ENCODE measurements around the gene AMOTL2.

Gene AMOTL2

GRCh38 chr3:134373271-134374104 is 759 bp downstream of the AMOTL2 start:
- H3K4me3 Mint-ChIP-seq: no peak overlapping the region
- H3K9me3 Mint-ChIP-seq: no peaks in the 10 kb centered on the region
- peaks cover 3% of the 10 kb centered on the region for H3K4me1 Mint-ChIP-seq (ENCODE audit: low read depth)
- no peaks in the 10 kb centered on the region for H3K36me3 Mint-ChIP-seq (ENCODE audit: low read depth)
- peaks cover 57% of the 10 kb centered on the region for H3K27me3 Mint-ChIP-seq (ENCODE audit: low read depth)
- H3K27ac Mint-ChIP-seq: no peak overlapping the region

- peaks cover 3% of the 10 kb centered on the region for H3K4me1 Mint-ChIP-seq (ENCODE audit: low read depth)
- no peaks in the 10 kb centered on the region for H3K36me3 Mint-ChIP-seq (ENCODE audit: low read depth)
- no peak overlapping the region for H3K4me3 Mint-ChIP-seq
- no peak overlapping the region for H3K27ac Mint-ChIP-seq
- H3K27me3 Mint-ChIP-seq (ENCODE audit: low read depth): peaks cover 57% of the 10 kb centered on the region
- no peaks in the 10 kb centered on the region for H3K9me3 Mint-ChIP-seq
These were observed 1.6 kb downstream of the AMOTL2 start for GRCh38 chr3:134372396-134373270.

- no peak overlapping the region for H3K4me3 Mint-ChIP-seq
- H3K4me1 Mint-ChIP-seq (ENCODE audit: low read depth): peaks cover 3% of the 10 kb centered on the region
- no peaks in the 10 kb centered on the region for H3K9me3 Mint-ChIP-seq
- H3K27ac Mint-ChIP-seq: no peak overlapping the region
- H3K27me3 Mint-ChIP-seq (ENCODE audit: low read depth): peaks cover 50% of the 10 kb centered on the region
- H3K36me3 Mint-ChIP-seq (ENCODE audit: low read depth): no peaks in the 10 kb centered on the region
These were observed 2.5 kb downstream of the AMOTL2 start for GRCh38 chr3:134371542-134372324.

- Mint-ChIP-seq H3K36me3 (ENCODE audit: low read depth) (no peaks in the 10 kb centered on the region), H3K9me3 (no peaks in the 10 kb centered on the region), H3K27ac (no peak overlapping the region), H3K4me1 (ENCODE audit: low read depth) (peaks cover 3% of the 10 kb centered on the region), H3K4me3 (no peak overlapping the region), H3K27me3 (ENCODE audit: low read depth) (peaks cover 42% of the 10 kb centered on the region)
These were observed 3.4 kb downstream of the AMOTL2 start for GRCh38 chr3:134370611-134371531.

- H3K4me1 Mint-ChIP-seq (ENCODE audit: low read depth): peaks cover 5% of the 10 kb centered on the region
- H3K27ac Mint-ChIP-seq: no peak overlapping the region
- peaks cover 39% of the 10 kb centered on the region for H3K27me3 Mint-ChIP-seq (ENCODE audit: low read depth)
These were observed 4.2 kb downstream of the AMOTL2 start for GRCh38 chr3:134369861-134370596.

GRCh38 chr3:134369231-134369741 is 5.0 kb downstream of the AMOTL2 start:
- peaks cover 11% of the 10 kb centered on the region for H3K4me1 Mint-ChIP-seq (ENCODE audit: low read depth)
- H3K4me3 Mint-ChIP-seq: no peak overlapping the region
- H3K27me3 Mint-ChIP-seq (ENCODE audit: low read depth): peaks cover 40% of the 10 kb centered on the region
- no peak overlapping the region for H3K27ac Mint-ChIP-seq
- no peaks in the 10 kb centered on the region for H3K36me3 Mint-ChIP-seq (ENCODE audit: low read depth)
- H3K9me3 Mint-ChIP-seq: no peaks in the 10 kb centered on the region

More at GRCh38 chr3:134369861-134370596, 4.2 kb downstream of the AMOTL2 start:
- Mint-ChIP-seq H3K4me3 (no peak overlapping the region), H3K36me3 (ENCODE audit: low read depth) (no peaks in the 10 kb centered on the region), H3K9me3 (no peaks in the 10 kb centered on the region)

GRCh38 chr3:134368751-134369105 is 5.5 kb downstream of the AMOTL2 start:
- Mint-ChIP-seq H3K27ac (no peak overlapping the region), H3K4me1 (ENCODE audit: low read depth) (peaks cover 12% of the 10 kb centered on the region), H3K36me3 (ENCODE audit: low read depth) (no peaks in the 10 kb centered on the region), H3K4me3 (no peak overlapping the region), H3K27me3 (ENCODE audit: low read depth) (peaks cover 43% of the 10 kb centered on the region), H3K9me3 (no peaks in the 10 kb centered on the region)

- peaks cover 47% of the 10 kb centered on the region for H3K27me3 Mint-ChIP-seq (ENCODE audit: low read depth)
- no peak overlapping the region for H3K4me3 Mint-ChIP-seq
- H3K9me3 Mint-ChIP-seq: no peaks in the 10 kb centered on the region
- H3K27ac Mint-ChIP-seq: no peak overlapping the region
- peaks cover 12% of the 10 kb centered on the region for H3K4me1 Mint-ChIP-seq (ENCODE audit: low read depth)
- H3K36me3 Mint-ChIP-seq (ENCODE audit: low read depth): no peaks in the 10 kb centered on the region
These were observed 6.1 kb downstream of the AMOTL2 start for GRCh38 chr3:134367869-134368750.

GRCh38 chr3:134366928-134367811 is 7.1 kb downstream of the AMOTL2 start:
- no peaks in the 10 kb centered on the region for H3K36me3 Mint-ChIP-seq (ENCODE audit: low read depth)
- peaks cover 42% of the 10 kb centered on the region for H3K27me3 Mint-ChIP-seq (ENCODE audit: low read depth)
- H3K9me3 Mint-ChIP-seq: no peaks in the 10 kb centered on the region
- H3K4me1 Mint-ChIP-seq (ENCODE audit: low read depth): peaks cover 12% of the 10 kb centered on the region
- H3K27ac Mint-ChIP-seq: no peak overlapping the region
- no peak overlapping the region for H3K4me3 Mint-ChIP-seq

- no peaks in the 10 kb centered on the region for H3K36me3 Mint-ChIP-seq (ENCODE audit: low read depth)
- H3K27me3 Mint-ChIP-seq (ENCODE audit: low read depth): peaks cover 34% of the 10 kb centered on the region
- H3K9me3 Mint-ChIP-seq: no peaks in the 10 kb centered on the region
- peaks cover 12% of the 10 kb centered on the region for H3K4me1 Mint-ChIP-seq (ENCODE audit: low read depth)
- H3K4me3 Mint-ChIP-seq: no peak overlapping the region
- H3K27ac Mint-ChIP-seq: no peak overlapping the region
These were observed 7.9 kb downstream of the AMOTL2 start for GRCh38 chr3:134366221-134366927.

- Mint-ChIP-seq H3K9me3 (no peaks in the 10 kb centered on the region), H3K27ac (no peak overlapping the region), H3K36me3 (ENCODE audit: low read depth) (no peaks in the 10 kb centered on the region), H3K27me3 (ENCODE audit: low read depth) (peaks cover 32% of the 10 kb centered on the region), H3K4me1 (ENCODE audit: low read depth) (peaks cover 12% of the 10 kb centered on the region), H3K4me3 (no peak overlapping the region)
These were observed 8.5 kb downstream of the AMOTL2 start for GRCh38 chr3:134365766-134366065.

Measured in T-helper 1 cell treated with Interleukin-12 subunit alpha and Interleukin-12 subunit beta and Interleukin-4 antibody, amounts not matched to agents 30 μg/mL and 1 μg/mL, for 36 hours (primary cell).